GM23338 (cell line): ENCODE results near the gene XPNPEP2. TPM values are rescaled to one million over a fixed set of nuclear protein-coding genes. Genes with fewer than 3 reads are reported as not detected.

Experiments
- ATAC-seq: fragments of 200-7000 bp; cut with Tn5 transposase; 3 replicates; pipeline ENCODE4 v1.9.1; 2020
- DNase-seq: peaks from one replicate; pipeline ENCODE4 v3.0.0-alpha.2; 2015; ENCODE audit warnings: low spot score
- H2AFZ ChIP-seq: fragments of 200-600 bp; sonication (generic); 2 replicates; pipeline ENCODE4 v1.8.0; 2016; ENCODE audit warnings: antibody characterized with exemption, mild to moderate bottlenecking, moderate library complexity
- H3F3A ChIP-seq: fragments of 200-600 bp; sonication (generic); replicated peaks from 2 replicates; pipeline ENCODE4 v1.8.0; 2017; ENCODE audit warnings: antibody characterized with exemption, mixed run types, low read depth
- H3K27ac ChIP-seq: fragments of 200-600 bp; sonication (generic); 2 replicates; pipeline ENCODE4 v1.6.1; 2016; ENCODE audit warnings: low read depth
- H3K27me3 ChIP-seq: fragments of 200-600 bp; sonication (generic); 2 replicates; pipeline ENCODE4 v1.8.0; 2016; ENCODE audit warnings: mild to moderate bottlenecking, mixed run types, moderate library complexity; ENCODE audit not compliant: insufficient read depth
- H3K36me3 ChIP-seq: fragments of 200-600 bp; sonication (generic); 2 replicates; pipeline ENCODE4 v1.8.0; 2016; ENCODE audit warnings: mild to moderate bottlenecking; ENCODE audit not compliant: insufficient read depth
- H3K4me1 ChIP-seq: fragments of 200-600 bp; sonication (generic); 2 replicates; pipeline ENCODE4 v1.8.0; 2016; ENCODE audit warnings: mild to moderate bottlenecking, moderate library complexity; ENCODE audit not compliant: insufficient read depth
- H3K4me2 ChIP-seq: fragments of 200-600 bp; sonication (generic); 2 replicates; pipeline ENCODE4 v1.7.1; 2017; ENCODE audit warnings: mixed run types
- H3K4me3 ChIP-seq: fragments of 200-600 bp; sonication (generic); 2 replicates; pipeline ENCODE4 v1.6.1; 2016; ENCODE audit warnings: mixed run types
- H3K79me2 ChIP-seq: fragments of 200-600 bp; sonication (generic); replicated peaks from 2 replicates; pipeline ENCODE4 v1.8.0; 2017; ENCODE audit warnings: mild to moderate bottlenecking; ENCODE audit not compliant: insufficient read depth
- H3K9me2 ChIP-seq: fragments of 200-600 bp; sonication (generic); 2 replicates; pipeline ENCODE4 v1.8.0; 2017; ENCODE audit not compliant: insufficient read depth
- H4K20me1 ChIP-seq: fragments of 200-600 bp; sonication (generic); replicated peaks from 2 replicates; pipeline ENCODE4 v1.8.0; 2017; ENCODE audit warnings: mild to moderate bottlenecking; ENCODE audit not compliant: insufficient read depth
- H3K27ac Mint-ChIP-seq: 2 replicates; pipeline ENCODE4 v1.8.0; 2020; ENCODE audit warnings: inconsistent platforms, mild to moderate bottlenecking, moderate library complexity, mixed read lengths
- H3K27me3 Mint-ChIP-seq: 3 replicates; pipeline ENCODE4 v1.8.0; 2022; ENCODE audit warnings: low read depth, mild to moderate bottlenecking, moderate library complexity, mixed read lengths, inconsistent platforms; ENCODE audit not compliant: insufficient read depth, poor library complexity
- H3K36me3 Mint-ChIP-seq: 3 replicates; pipeline ENCODE4 v1.8.0; 2021; ENCODE audit warnings: low read depth, mild to moderate bottlenecking, inconsistent platforms, moderate library complexity, mixed read lengths
- H3K4me1 Mint-ChIP-seq: 3 replicates; pipeline ENCODE4 v1.8.0; 2020; ENCODE audit warnings: mild to moderate bottlenecking, inconsistent platforms, mixed read lengths
- H3K4me3 Mint-ChIP-seq: 3 replicates; pipeline ENCODE4 v1.8.0; 2021; ENCODE audit warnings: moderate library complexity, mild to moderate bottlenecking, inconsistent platforms, mixed read lengths
- H3K9me3 Mint-ChIP-seq: 3 replicates; pipeline ENCODE4 v1.8.0; 2020; ENCODE audit warnings: moderate library complexity, mild to moderate bottlenecking, inconsistent platforms, mixed read lengths
- CREB1 ChIP-seq: fragments of 250-450 bp; sonication (Bioruptor Pico); IDR thresholded peaks from 2 replicates; pipeline ENCODE4 v1.5.0; 2020; ENCODE audit warnings: low read depth, mild to moderate bottlenecking, moderate library complexity
- EZH2 ChIP-seq: fragments of 200-600 bp; sonication (generic); IDR thresholded peaks from one replicate; pipeline ENCODE4 v1.8.0; 2017; ENCODE audit warnings: antibody characterized with exemption, mild to moderate bottlenecking, low read depth; ENCODE audit not compliant: unreplicated experiment
- EZH2phosphoT487 ChIP-seq: fragments of 200-600 bp; sonication (generic); IDR thresholded peaks from one replicate; pipeline ENCODE4 v1.8.1; 2018; ENCODE audit warnings: antibody characterized with exemption; ENCODE audit not compliant: unreplicated experiment
- JUNB ChIP-seq: IDR thresholded peaks from one replicate; pipeline ENCODE4 v1.6.1; 2016; ENCODE audit warnings: antibody characterized with exemption; ENCODE audit not compliant: unreplicated experiment
- NANOG ChIP-seq: IDR thresholded peaks from 2 replicates; pipeline ENCODE4 v1.6.1; 2016; ENCODE audit warnings: antibody characterized with exemption, borderline replicate concordance
- POLR2AphosphoS5 ChIP-seq: IDR thresholded peaks from 2 replicates; pipeline ENCODE4 v1.6.1; 2016; ENCODE audit warnings: antibody characterized with exemption, low read depth
- ZNF114 ChIP-seq: fragments of 250-450 bp; sonication (Bioruptor Pico); IDR thresholded peaks from 2 replicates; pipeline ENCODE4 v1.5.0; 2020; ENCODE audit warnings: mild to moderate bottlenecking, moderate library complexity
- ZNF331 ChIP-seq: fragments of 250-450 bp; sonication (Bioruptor Pico); IDR thresholded peaks from 2 replicates; pipeline ENCODE4 v1.5.0; 2020; ENCODE audit warnings: low read depth, mild to moderate bottlenecking, moderate library complexity
- polyA plus RNA-seq: library from polyadenylated mRNA; unstranded; fragments of >200 nt; fragmentation: Nextera tagmentation; extraction: Ambion mirVana; gene quantifications from 2 replicates; pipeline ENCODE4 v1.2.1, GENCODE V29; 2016
- total RNA-seq: library from RNA; depleted of rRNA; stranded (reverse); fragments of >200 nt; shearing (Covaris generic); gene quantifications from 2 replicates; pipeline ENCODE4 v1.2.3, GENCODE V29; 2014
- TF ChIP-seq, protein P1 (sequence below): IDR thresholded peaks from one replicate; pipeline ENCODE4 v1.6.1; 2018; ENCODE audit warnings: antibody characterized with exemption; ENCODE audit not compliant: unreplicated experiment
- TF ChIP-seq, protein P2 (sequence below), 2 experiments: fragments of 200-600 bp in 1 of 2; sonication (generic) in 1 of 2; conservative IDR thresholded peaks; 2 replicates each; pipeline versions ENCODE4 v1.5.1 to v1.6.1; 2016 to 2017; ENCODE audit warnings: antibody characterized with exemption in 2 of 2, low read depth in 2 of 2, mild to moderate bottlenecking in 2 of 2, moderate library complexity in 1 of 2
- TF ChIP-seq, protein P3 (sequence below): fragments of 250-450 bp; sonication (Bioruptor Pico); IDR thresholded peaks from 2 replicates; pipeline ENCODE4 v1.5.0; 2020; ENCODE audit warnings: mild to moderate bottlenecking, moderate library complexity
- TF ChIP-seq, protein P4 (sequence below): IDR thresholded peaks from 2 replicates; pipeline ENCODE4 v1.6.1; 2016; ENCODE audit warnings: antibody characterized with exemption

XPNPEP2 gene
- total and polyA plus RNA-seq, 2 experiments from 2014 or later: not detected

DNA sequence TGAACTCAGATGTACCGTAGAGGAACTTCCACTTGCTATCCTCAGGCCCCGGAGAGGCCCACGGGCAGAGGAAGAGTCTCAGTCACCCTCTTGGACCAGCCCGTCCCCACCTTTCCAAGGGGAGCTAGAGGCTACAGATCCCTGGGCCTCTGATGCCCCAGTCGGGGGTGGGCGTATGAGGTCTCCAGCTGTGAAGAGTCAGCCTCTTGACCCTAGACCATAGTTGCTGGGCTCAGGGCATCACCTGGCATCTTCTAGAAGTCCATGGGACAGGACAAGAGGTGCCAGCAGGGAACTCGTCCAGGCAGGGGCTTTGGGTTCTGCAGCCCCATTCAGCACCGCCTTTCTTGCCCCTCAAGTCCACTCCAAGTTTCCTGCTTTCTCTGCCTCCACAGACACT, 52.6 kb downstream of the XPNPEP2 start:
- Histone ChIP-seq H3K4me1 (no peaks in the 10 kb centered on the region), H3K36me3 (no peaks in the 10 kb centered on the region), H3K4me3 (no peak overlapping the region), H4K20me1 (no peaks in the 10 kb centered on the region), H3K79me2 (no peaks in the 10 kb centered on the region), H3K27me3 (no peaks in the 10 kb centered on the region), H3K4me2 (no peak overlapping the region), H2AFZ (no peak overlapping the region), H3F3A (no peaks in the 10 kb centered on the region), H3K9me2 (no peaks in the 10 kb centered on the region), H3K27ac (no peak overlapping the region)
- H3K4me3 Mint-ChIP-seq: no peak overlapping the region
- H3K27me3 Mint-ChIP-seq: peaks cover 5% of the 10 kb centered on the region
- no peak for DNase-seq
- no peaks in the 10 kb centered on the region; the same call in 2 of the 3 replicates for H3K9me3 Mint-ChIP-seq
- H3K27ac Mint-ChIP-seq: no peak overlapping the region
- no peak for ATAC-seq
- no peaks in the 10 kb centered on the region for H3K4me1 Mint-ChIP-seq
- no peaks in the 10 kb centered on the region for H3K36me3 Mint-ChIP-seq
- TF ChIP-seq JUNB (no peak), POLR2AphosphoS5 (no peak), EZH2phosphoT487 (no peak), ZNF331 (no peak), NANOG (no peak), CREB1 (no peak), EZH2 (no peak), ZNF114 (CRISPR knock-in tag) (no peak)
- TF ChIP-seq, protein P1, sequence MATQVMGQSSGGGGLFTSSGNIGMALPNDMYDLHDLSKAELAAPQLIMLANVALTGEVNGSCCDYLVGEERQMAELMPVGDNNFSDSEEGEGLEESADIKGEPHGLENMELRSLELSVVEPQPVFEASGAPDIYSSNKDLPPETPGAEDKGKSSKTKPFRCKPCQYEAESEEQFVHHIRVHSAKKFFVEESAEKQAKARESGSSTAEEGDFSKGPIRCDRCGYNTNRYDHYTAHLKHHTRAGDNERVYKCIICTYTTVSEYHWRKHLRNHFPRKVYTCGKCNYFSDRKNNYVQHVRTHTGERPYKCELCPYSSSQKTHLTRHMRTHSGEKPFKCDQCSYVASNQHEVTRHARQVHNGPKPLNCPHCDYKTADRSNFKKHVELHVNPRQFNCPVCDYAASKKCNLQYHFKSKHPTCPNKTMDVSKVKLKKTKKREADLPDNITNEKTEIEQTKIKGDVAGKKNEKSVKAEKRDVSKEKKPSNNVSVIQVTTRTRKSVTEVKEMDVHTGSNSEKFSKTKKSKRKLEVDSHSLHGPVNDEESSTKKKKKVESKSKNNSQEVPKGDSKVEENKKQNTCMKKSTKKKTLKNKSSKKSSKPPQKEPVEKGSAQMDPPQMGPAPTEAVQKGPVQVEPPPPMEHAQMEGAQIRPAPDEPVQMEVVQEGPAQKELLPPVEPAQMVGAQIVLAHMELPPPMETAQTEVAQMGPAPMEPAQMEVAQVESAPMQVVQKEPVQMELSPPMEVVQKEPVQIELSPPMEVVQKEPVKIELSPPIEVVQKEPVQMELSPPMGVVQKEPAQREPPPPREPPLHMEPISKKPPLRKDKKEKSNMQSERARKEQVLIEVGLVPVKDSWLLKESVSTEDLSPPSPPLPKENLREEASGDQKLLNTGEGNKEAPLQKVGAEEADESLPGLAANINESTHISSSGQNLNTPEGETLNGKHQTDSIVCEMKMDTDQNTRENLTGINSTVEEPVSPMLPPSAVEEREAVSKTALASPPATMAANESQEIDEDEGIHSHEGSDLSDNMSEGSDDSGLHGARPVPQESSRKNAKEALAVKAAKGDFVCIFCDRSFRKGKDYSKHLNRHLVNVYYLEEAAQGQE: no peak
- TF ChIP-seq, protein P2, sequence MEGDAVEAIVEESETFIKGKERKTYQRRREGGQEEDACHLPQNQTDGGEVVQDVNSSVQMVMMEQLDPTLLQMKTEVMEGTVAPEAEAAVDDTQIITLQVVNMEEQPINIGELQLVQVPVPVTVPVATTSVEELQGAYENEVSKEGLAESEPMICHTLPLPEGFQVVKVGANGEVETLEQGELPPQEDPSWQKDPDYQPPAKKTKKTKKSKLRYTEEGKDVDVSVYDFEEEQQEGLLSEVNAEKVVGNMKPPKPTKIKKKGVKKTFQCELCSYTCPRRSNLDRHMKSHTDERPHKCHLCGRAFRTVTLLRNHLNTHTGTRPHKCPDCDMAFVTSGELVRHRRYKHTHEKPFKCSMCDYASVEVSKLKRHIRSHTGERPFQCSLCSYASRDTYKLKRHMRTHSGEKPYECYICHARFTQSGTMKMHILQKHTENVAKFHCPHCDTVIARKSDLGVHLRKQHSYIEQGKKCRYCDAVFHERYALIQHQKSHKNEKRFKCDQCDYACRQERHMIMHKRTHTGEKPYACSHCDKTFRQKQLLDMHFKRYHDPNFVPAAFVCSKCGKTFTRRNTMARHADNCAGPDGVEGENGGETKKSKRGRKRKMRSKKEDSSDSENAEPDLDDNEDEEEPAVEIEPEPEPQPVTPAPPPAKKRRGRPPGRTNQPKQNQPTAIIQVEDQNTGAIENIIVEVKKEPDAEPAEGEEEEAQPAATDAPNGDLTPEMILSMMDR (conservative IDR thresholded peaks at IDR 0.05; ENCODE audit: low read depth in 2 of 2): no peak
- TF ChIP-seq, protein P3, sequence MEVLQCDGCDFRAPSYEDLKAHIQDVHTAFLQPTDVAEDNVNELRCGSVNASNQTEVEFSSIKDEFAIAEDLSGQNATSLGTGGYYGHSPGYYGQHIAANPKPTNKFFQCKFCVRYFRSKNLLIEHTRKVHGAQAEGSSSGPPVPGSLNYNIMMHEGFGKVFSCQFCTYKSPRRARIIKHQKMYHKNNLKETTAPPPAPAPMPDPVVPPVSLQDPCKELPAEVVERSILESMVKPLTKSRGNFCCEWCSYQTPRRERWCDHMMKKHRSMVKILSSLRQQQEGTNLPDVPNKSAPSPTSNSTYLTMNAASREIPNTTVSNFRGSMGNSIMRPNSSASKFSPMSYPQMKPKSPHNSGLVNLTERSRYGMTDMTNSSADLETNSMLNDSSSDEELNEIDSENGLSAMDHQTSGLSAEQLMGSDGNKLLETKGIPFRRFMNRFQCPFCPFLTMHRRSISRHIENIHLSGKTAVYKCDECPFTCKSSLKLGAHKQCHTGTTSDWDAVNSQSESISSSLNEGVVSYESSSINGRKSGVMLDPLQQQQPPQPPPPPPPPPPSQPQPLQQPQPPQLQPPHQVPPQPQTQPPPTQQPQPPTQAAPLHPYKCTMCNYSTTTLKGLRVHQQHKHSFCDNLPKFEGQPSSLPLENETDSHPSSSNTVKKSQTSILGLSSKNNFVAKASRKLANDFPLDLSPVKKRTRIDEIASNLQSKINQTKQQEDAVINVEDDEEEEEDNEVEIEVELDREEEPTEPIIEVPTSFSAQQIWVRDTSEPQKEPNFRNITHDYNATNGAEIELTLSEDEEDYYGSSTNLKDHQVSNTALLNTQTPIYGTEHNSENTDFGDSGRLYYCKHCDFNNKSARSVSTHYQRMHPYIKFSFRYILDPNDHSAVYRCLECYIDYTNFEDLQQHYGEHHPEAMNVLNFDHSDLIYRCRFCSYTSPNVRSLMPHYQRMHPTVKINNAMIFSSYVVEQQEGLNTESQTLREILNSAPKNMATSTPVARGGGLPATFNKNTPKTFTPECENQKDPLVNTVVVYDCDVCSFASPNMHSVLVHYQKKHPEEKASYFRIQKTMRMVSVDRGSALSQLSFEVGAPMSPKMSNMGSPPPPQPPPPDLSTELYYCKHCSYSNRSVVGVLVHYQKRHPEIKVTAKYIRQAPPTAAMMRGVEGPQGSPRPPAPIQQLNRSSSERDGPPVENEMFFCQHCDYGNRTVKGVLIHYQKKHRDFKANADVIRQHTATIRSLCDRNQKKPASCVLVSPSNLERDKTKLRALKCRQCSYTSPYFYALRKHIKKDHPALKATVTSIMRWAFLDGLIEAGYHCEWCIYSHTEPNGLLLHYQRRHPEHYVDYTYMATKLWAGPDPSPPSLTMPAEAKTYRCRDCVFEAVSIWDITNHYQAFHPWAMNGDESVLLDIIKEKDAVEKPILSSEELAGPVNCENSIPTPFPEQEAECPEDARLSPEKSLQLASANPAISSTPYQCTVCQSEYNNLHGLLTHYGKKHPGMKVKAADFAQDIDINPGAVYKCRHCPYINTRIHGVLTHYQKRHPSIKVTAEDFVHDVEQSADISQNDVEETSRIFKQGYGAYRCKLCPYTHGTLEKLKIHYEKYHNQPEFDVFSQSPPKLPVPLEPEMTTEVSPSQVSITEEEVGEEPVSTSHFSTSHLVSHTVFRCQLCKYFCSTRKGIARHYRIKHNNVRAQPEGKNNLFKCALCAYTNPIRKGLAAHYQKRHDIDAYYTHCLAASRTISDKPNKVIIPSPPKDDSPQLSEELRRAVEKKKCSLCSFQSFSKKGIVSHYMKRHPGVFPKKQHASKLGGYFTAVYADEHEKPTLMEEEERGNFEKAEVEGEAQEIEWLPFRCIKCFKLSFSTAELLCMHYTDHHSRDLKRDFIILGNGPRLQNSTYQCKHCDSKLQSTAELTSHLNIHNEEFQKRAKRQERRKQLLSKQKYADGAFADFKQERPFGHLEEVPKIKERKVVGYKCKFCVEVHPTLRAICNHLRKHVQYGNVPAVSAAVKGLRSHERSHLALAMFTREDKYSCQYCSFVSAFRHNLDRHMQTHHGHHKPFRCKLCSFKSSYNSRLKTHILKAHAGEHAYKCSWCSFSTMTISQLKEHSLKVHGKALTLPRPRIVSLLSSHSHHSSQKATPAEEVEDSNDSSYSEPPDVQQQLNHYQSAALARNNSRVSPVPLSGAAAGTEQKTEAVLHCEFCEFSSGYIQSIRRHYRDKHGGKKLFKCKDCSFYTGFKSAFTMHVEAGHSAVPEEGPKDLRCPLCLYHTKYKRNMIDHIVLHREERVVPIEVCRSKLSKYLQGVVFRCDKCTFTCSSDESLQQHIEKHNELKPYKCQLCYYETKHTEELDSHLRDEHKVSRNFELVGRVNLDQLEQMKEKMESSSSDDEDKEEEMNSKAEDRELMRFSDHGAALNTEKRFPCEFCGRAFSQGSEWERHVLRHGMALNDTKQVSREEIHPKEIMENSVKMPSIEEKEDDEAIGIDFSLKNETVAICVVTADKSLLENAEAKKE (CRISPR knock-in tag): no peak
- TF ChIP-seq, protein P4, sequence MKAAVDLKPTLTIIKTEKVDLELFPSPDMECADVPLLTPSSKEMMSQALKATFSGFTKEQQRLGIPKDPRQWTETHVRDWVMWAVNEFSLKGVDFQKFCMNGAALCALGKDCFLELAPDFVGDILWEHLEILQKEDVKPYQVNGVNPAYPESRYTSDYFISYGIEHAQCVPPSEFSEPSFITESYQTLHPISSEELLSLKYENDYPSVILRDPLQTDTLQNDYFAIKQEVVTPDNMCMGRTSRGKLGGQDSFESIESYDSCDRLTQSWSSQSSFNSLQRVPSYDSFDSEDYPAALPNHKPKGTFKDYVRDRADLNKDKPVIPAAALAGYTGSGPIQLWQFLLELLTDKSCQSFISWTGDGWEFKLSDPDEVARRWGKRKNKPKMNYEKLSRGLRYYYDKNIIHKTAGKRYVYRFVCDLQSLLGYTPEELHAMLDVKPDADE: no peak
